ENCODE measurements around the gene B3GNT7.

DNA sequence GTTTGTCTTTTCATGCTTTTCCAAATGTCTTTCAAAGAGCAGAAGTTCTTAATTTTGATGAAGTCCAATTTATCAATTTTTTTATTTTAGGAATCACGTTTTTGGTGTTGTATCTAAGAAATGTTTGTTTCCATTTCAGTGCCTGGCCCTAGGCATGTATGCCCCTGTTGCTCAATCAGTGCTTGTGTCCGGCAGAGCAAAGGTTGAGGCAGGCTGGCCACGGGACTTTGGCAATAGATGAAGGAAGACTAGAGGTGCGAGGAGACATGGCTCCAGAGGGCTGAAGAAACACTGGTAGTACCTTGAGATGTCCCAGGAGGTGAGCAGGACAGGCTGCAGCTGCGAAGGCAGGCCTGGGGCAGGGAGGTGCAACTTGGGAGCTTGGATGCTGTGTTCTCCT is 10.1 kb upstream of the B3GNT7 start:
- TF ChIP-seq CTCF (IDR thresholded peaks at IDR 0.05; ENCODE audit: insufficient read depth, low read length, poor library complexity, severe bottlenecking) = no peak
- no peak for TF ChIP-seq EZH2phosphoT487 (conservative IDR thresholded peaks at IDR 0.05; ENCODE audit: low read length)
